HG03060 (cell line): ENCODE results near the gene UPK1B.

ENCODE experiments used
- ATAC-seq: cut with Tn5 transposase; IDR thresholded peaks from one replicate; pipeline ENCODE4 v1.9.1; 2021; ENCODE audit warnings: low read depth, moderate number of reproducible peaks; ENCODE audit not compliant: unreplicated experiment

UPK1B gene

GRCh38 chr3:119175872-119176756 is 2.7 kb downstream of the UPK1B start:
- no peak for ATAC-seq

GRCh38 chr3:119176778-119177177 is 3.4 kb downstream of the UPK1B start:
- no peak for ATAC-seq

GRCh38 chr3:119177321-119177720 is 3.9 kb downstream of the UPK1B start:
- ATAC-seq: no peak

- no peak for ATAC-seq
These were observed 8.4 kb downstream of the UPK1B start for GRCh38 chr3:119181765-119182164.

- no peak for ATAC-seq
These were observed 10.7 kb downstream of the UPK1B start for GRCh38 chr3:119184111-119184510.

GRCh38 chr3:119184796-119185570 is 11.6 kb downstream of the UPK1B start:
- no peak for ATAC-seq

GRCh38 chr3:119187266-119187665 is 13.9 kb downstream of the UPK1B start:
- ATAC-seq: no peak

GRCh38 chr3:119191800-119192199 is 18.4 kb downstream of the UPK1B start:
- no peak for ATAC-seq

- no peak for ATAC-seq
These were observed 21.1 kb downstream of the UPK1B start for GRCh38 chr3:119194237-119195150.

- ATAC-seq: no peak
These were observed 21.7 kb downstream of the UPK1B start for GRCh38 chr3:119195151-119195476.

GRCh38 chr3:119195911-119196310 is 22.5 kb downstream of the UPK1B start:
- no peak for ATAC-seq

- no peak for ATAC-seq
These were observed 31.8 kb downstream of the UPK1B start for GRCh38 chr3:119205209-119205608.

- no peak for ATAC-seq
These were observed 32.3 kb downstream of the UPK1B start for GRCh38 chr3:119205685-119206084.

GRCh38 chr3:119206611-119207511 is 33.5 kb downstream of the UPK1B start:
- no peak for ATAC-seq

- no peak for ATAC-seq
These were observed 34.1 kb downstream of the UPK1B start for GRCh38 chr3:119207512-119207875.

- no peak for ATAC-seq
These were observed 37.8 kb downstream of the UPK1B start for GRCh38 chr3:119211193-119211592.

- no peak for ATAC-seq
These were observed 38.4 kb downstream of the UPK1B start for GRCh38 chr3:119211803-119212202.

GRCh38 chr3:119219069-119219468 is 45.7 kb downstream of the UPK1B start:
- ATAC-seq: peak; percentile 99

- ATAC-seq: no peak
These were observed 46.8 kb downstream of the UPK1B start for GRCh38 chr3:119220198-119220597.
